Parathyroid adenoma (tissue), 2 donors: ENCODE results near the gene TMEM9.
A peak's percentile ranks its signal among the peaks of the same experiment; 100 is the strongest.

Experiments used
- H2AFZ ChIP-seq: fragments of 300-600 bp; sonication (generic); one replicate; pipeline ENCODE4 v1.7.0; 2017; ENCODE audit warnings: antibody characterized with exemption, mild to moderate bottlenecking
- H3K27ac ChIP-seq: fragments of 300-600 bp; sonication (generic); one replicate; pipeline ENCODE4 v1.7.0; 2017
- H3K27me3 ChIP-seq: fragments of 300-600 bp; sonication (generic); one replicate; pipeline ENCODE4 v1.7.0; 2017; ENCODE audit warnings: low read length; ENCODE audit not compliant: control insufficient read depth, insufficient read depth
- H3K36me3 ChIP-seq: fragments of 300-600 bp; sonication (generic); one replicate; pipeline ENCODE4 v1.7.0; 2017; ENCODE audit warnings: low read length; ENCODE audit not compliant: control insufficient read depth, insufficient read depth
- H3K4me1 ChIP-seq: fragments of 300-600 bp; sonication (generic); one replicate; pipeline ENCODE4 v1.7.0; 2017; ENCODE audit warnings: control low read depth
- H3K4me2 ChIP-seq: fragments of 300-600 bp; sonication (generic); one replicate; pipeline ENCODE4 v1.7.0; 2017; ENCODE audit warnings: low read length
- H3K4me3 ChIP-seq: fragments of 300-600 bp; sonication (generic); one replicate; pipeline ENCODE4 v1.7.0; 2017; ENCODE audit warnings: low read depth, low read length
- H3K79me2 ChIP-seq: fragments of 300-600 bp; sonication (generic); one replicate; pipeline ENCODE4 v1.7.0; 2017; ENCODE audit warnings: control low read depth
- H3K9ac ChIP-seq: fragments of 300-600 bp; sonication (generic); one replicate; pipeline ENCODE4 v1.7.0; 2017; ENCODE audit warnings: mild to moderate bottlenecking
- H3K9me3 ChIP-seq: fragments of 300-600 bp; sonication (generic); one replicate; pipeline ENCODE4 v1.7.0; 2017; ENCODE audit warnings: low read length; ENCODE audit not compliant: control insufficient read depth
- TF ChIP-seq, protein P1 (sequence below): fragments of 300-600 bp; sonication (generic); IDR thresholded peaks from one replicate; pipeline ENCODE4 v1.7.0; 2017; ENCODE audit warnings: antibody characterized with exemption, mild to moderate bottlenecking
- donor health status: primary hyperparathyroidism.

The TMEM9 gene

DNA sequence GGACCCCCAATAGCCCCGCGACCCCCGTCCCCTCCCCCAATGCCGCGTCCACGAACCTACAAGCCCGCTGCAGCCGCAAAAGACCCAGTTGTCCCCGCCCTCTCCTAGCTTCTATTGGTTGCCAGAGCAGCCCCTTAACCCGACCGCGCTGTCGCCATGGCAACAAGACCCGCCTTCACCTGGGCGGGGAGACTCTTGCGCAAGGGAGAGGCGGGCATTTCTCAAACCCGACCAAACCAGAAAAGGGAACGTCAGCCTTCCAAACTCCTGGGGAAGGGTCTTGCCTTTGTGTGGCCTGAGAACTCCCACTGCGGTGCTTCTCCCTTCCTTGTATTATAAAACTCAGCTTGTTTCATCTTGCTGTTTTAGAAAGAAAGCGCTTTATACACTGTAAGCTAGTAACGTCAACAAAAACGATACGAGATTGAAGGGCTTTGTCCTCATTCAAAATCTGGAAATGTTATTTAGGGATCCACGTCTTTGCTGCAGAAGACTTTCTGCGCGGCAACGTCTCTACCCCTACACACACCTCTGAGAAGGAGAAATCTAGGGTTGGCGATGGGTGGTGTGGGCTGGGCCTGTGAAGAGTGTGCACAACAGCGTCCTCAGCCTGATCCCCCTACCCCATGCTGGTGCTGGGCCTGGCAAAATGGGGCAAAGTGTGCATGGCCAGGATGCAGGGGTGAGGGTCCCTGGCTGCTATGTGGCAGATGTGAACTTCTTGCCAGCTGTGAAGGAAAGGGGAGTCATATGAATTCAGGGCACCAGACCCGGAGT, at the start of gene TMEM9:
Gene TMEM9, minus strand, starts transcription at position 86 of the 777 bp plus-strand sequence. CDS start 551 bp downstream, outside the sequence.
- Histone ChIP-seq H3K79me2 (no peaks in the 10 kb centered on the region), H3K27me3 (no peaks in the 10 kb centered on the region), H2AFZ (peak within 1 kb of the TSS; percentile 90), H3K36me3 (no peaks in the 10 kb centered on the region), H3K4me3 (peak within 1 kb of the TSS; percentile 75), H3K9ac (peak within 1 kb of the TSS; percentile 61), H3K4me1 (no peaks in the 10 kb centered on the region), H3K4me2 (peak within 1 kb of the TSS; percentile 74), H3K9me3 (no peaks in the 10 kb centered on the region), H3K27ac (peak within 1 kb of the TSS; percentile 34)
- TF ChIP-seq, protein P1, sequence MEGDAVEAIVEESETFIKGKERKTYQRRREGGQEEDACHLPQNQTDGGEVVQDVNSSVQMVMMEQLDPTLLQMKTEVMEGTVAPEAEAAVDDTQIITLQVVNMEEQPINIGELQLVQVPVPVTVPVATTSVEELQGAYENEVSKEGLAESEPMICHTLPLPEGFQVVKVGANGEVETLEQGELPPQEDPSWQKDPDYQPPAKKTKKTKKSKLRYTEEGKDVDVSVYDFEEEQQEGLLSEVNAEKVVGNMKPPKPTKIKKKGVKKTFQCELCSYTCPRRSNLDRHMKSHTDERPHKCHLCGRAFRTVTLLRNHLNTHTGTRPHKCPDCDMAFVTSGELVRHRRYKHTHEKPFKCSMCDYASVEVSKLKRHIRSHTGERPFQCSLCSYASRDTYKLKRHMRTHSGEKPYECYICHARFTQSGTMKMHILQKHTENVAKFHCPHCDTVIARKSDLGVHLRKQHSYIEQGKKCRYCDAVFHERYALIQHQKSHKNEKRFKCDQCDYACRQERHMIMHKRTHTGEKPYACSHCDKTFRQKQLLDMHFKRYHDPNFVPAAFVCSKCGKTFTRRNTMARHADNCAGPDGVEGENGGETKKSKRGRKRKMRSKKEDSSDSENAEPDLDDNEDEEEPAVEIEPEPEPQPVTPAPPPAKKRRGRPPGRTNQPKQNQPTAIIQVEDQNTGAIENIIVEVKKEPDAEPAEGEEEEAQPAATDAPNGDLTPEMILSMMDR = no peak

DNA sequence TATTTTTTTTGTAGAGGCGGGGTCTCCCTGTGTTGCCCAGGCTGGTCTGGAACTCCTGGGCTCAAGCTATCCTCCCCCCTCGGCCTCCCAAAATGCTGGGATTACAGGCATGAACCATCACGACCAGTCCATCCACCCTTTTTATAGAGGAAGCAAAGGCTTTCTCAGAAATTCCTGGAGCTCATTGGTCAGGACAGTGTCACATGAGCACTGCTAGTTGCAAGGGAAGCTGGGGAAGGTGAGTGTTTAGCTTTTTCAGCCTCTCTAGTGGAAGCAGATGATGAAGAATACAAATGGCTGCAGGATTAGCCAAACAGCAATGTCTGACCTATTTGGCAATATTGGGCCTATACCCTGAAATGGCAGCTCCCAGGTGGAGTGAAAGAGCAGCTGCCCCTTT, 44.3 kb upstream of the TMEM9 start:
- TF ChIP-seq, protein P1 = no peak
- Histone ChIP-seq H2AFZ (no peak overlapping the region), H3K4me3 (no peak overlapping the region)

DNA sequence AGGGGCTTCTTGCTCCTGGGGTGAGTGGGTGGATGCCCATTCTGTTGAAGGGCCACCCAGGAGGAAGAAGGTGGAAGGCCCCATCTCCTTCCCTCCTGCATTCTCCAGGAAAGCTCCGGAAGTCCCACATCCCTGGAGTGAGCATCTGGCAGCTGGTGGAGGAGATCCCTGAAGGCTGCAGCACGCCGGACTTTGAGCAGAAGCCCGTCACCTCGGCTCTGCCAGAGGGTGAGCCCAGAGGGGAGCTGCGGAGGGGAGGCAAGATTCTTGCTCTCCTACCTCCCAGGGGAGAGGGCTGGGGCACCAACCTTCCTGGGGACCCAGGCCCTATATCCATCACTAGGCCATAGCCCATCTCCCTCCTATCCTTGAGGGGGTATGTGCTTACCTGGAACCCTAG, 39.8 kb upstream of the TMEM9 start:
- Histone ChIP-seq H3K36me3 (no peaks in the 10 kb centered on the region), H3K4me1 (peaks cover 3% of the 10 kb centered on the region), H3K27me3 (no peaks in the 10 kb centered on the region), H2AFZ (no peak overlapping the region), H3K27ac (no peak overlapping the region), H3K9me3 (no peaks in the 10 kb centered on the region), H3K9ac (no peak overlapping the region), H3K4me3 (no peak overlapping the region), H3K79me2 (no peaks in the 10 kb centered on the region), H3K4me2 (no peak overlapping the region)
- TF ChIP-seq, protein P1 = no peak

More for the DNA sequence above, 44.3 kb upstream of the TMEM9 start:
- Histone ChIP-seq H3K79me2 (no peaks in the 10 kb centered on the region), H3K36me3 (no peaks in the 10 kb centered on the region), H3K4me1 (peaks cover 3% of the 10 kb centered on the region), H3K4me2 (no peak overlapping the region), H3K9ac (no peak overlapping the region), H3K9me3 (no peaks in the 10 kb centered on the region), H3K27me3 (no peaks in the 10 kb centered on the region), H3K27ac (no peak overlapping the region)

DNA sequence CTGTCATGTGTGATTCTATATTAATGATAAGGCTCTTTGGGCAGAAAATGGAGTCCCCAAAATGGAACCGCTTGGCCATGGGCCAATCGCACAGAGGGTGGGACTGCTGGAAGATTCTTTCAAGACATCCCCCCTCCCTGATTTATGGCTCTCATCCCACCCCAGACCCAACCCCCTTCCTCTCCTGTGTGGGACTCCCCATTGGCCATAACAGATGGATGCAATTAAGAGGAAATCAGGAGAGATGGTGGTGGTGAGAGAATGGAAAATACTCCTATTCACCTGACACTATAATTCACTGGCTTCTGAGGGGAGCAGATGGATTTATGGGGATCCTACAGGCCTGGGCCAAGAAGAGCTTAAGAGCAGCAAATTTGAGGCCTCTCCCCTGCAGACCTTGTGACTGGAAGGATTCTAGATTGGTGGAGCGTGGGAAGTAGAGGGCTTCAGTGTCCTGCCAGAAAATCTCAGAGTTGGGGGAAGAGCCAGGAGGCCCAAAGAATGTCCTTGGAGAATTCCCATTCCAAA, 38.1 kb upstream of the TMEM9 start:
- H3K79me2 ChIP-seq = no peaks in the 10 kb centered on the region
- H3K4me1 ChIP-seq = peaks cover 3% of the 10 kb centered on the region
- H3K4me2 ChIP-seq = no peak overlapping the region
- TF ChIP-seq, protein P1 = no peak
- H2AFZ ChIP-seq = no peak overlapping the region
- H3K27me3 ChIP-seq = no peaks in the 10 kb centered on the region
- H3K4me3 ChIP-seq = no peak overlapping the region
- no peak overlapping the region for H3K9ac ChIP-seq
- H3K9me3 ChIP-seq = no peaks in the 10 kb centered on the region
- H3K27ac ChIP-seq = no peak overlapping the region
- no peaks in the 10 kb centered on the region for H3K36me3 ChIP-seq
